Skin epidermis (tissue), 12 donors: ENCODE measurements around the gene TVP23B.
A peak's percentile ranks its signal among the peaks of the same experiment; 100 is the strongest.
"Not testable (repeated sequence)": the region's sequence is repeated elsewhere in the genome, so short reads cannot be mapped to it uniquely, and the experiment has no call there.

ENCODE experiments used
- H3K27ac ChIP-seq, 21 experiments: fragments of 200-600 bp; sonication (generic) in 11 of 21; one replicate each; pipeline ENCODE4 v1.5.0; 2020; ENCODE audit warnings: mild to moderate bottlenecking in 3 of 21, inconsistent platforms in 2 of 21, moderate library complexity in 2 of 21
- H3K4me3 ChIP-seq, 7 experiments: fragments of 200-600 bp; sonication (generic) in 2 of 7; one replicate each; pipeline ENCODE4 v1.5.0; 2020; ENCODE audit warnings: inconsistent platforms in 2 of 7, mild to moderate bottlenecking in 2 of 7, moderate library complexity in 1 of 7

TVP23B gene

DNA sequence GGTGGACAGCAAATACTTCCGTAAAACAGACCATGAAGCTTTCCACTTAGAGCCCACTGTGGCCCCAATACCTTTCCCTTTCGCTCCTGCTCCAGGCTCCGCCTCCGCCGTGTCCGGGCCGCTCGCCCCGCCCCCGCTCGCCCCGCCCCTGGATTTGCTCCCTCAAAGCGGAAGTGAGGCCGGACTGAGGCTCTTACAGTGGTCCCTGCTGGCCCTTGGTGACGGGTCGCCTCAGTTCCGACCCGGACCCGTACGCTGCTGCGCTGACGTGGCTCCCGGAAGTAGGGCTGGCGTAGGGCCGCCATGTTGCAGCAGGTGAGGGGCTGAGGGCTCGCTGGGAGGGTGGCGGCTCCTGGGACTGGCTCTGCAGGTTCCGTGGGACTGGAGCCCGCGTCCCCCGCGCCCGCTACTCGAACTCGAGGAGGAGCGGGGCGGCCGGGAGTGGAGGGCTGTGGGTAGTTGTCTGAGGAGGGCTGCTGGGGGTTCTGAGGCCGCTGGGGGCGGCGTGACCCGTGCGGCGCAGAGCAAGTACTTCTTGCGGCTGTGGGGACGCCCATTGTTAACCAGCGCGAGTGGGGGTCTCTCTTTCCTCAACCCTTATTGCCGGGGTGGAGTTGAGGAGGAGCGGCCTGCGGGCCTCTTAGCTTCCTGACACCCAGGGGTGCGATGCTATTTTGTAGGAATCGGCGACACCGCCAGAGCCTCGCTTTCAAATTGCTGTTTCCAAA lies at the start of gene TVP23B:
TVP23B (plus strand) TSS at position 193 of the 728 bp plus-strand sequence; CDS start at position 304, 111 bp downstream.
- Histone ChIP-seq H3K4me3 (peak within 1 kb of the TSS; percentile 44 to 74 (median 53)), H3K27ac (peak within 1 kb of the TSS; percentile 42 to 89 (median 82))

DNA sequence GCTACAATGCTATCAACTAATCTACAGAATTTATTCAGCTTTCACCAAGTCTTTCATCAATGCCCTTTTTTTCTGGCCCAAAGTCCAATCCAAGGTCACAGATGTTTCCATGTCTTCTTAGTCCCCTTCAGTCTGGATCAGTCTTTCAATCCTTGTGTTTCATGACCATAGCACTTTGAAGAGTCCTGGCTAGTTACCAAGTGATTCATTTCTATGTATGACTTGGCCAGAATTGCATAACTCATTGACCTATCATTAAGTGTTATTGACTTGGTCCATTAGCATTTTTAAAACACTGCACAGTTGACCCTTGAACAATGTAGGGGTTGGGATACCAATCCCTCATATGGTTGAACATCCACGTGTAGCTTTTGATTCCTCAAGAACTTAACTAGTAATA lies 48.5 kb upstream of the TVP23B start:
- H3K4me3 ChIP-seq, H3K27ac ChIP-seq: not testable (repeated sequence)

DNA sequence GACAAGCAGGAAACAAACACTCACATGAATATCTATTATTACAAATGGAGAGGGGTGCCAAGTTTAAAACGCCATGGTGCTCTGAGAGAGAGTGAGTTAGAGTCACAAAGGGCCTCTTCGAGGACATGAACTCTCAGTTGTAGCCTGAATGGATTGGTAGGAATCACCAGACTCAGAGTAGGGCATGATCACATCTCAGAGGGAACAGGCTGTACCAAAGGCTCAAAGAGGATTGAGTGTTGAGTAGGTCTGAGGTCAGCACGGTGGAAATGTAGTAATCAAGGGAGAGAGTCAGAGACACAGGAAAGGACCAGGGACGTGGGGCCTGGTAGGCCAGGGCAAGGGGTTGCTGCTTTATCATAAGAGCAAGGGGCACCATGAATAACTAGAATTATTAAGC lies 47.6 kb upstream of the TVP23B start:
- H3K4me3 ChIP-seq: not testable (repeated sequence)

DNA sequence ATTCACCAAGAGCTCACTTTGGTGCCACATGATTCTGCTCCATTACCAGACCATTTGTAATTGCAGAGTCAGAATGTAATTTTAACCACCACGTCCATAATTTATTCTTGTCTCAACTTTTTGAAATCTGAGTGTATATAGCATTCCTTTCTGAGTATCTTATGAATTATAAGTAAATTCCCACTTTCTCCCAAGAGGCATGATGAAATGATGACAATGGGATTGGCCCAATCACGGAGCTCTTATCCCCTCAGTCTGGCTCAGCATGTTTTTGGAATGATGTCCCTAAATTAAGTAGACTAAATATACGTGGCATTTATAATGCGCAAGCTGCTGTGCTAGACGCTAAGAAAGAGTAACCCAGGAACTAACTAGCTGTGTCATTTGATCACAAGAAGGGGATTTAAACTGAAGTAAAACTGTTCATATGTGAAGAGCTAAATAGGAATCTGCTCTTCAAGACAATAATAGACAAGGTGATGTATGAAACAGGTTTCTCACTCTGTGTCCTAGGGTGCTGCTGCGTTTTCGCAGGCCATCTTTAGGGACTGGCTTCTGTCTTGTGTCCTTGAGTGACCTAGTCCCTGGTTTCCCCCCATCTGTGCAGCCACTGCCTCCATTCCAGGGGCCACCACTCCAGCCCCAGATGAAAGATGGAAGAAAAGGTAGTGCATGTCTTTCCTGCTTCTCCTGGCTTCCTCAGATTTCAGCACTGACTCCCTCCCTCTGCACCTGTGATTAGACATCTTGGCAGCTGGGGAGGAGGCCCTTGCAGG lies 41.2 kb upstream of the TVP23B start:
- not testable (repeated sequence) for H3K4me3 ChIP-seq, H3K27ac ChIP-seq

More for the DNA sequence above, 47.6 kb upstream of the TVP23B start:
- H3K27ac ChIP-seq: not testable (repeated sequence)

DNA sequence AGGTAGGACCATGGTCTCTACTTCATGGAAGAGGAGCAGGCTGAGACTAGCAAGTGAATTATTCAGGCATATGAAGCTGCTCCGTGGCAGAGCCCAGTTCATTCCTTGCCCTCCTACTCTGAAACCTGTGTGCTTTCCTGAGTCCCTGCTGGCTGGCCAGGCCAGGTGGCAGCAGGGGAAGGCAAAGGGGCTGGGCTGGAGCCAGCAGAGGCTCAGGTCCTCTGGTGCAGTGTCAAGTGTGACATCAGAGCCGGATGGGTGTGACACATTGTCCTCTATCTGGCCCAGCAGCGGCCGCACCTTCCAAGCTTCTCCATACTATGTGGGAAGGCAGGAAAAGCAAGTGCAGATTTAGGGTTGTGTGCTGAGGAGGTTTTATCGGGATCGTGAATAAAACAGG lies 39.8 kb upstream of the TVP23B start:
- H3K27ac ChIP-seq: not testable (repeated sequence)

DNA sequence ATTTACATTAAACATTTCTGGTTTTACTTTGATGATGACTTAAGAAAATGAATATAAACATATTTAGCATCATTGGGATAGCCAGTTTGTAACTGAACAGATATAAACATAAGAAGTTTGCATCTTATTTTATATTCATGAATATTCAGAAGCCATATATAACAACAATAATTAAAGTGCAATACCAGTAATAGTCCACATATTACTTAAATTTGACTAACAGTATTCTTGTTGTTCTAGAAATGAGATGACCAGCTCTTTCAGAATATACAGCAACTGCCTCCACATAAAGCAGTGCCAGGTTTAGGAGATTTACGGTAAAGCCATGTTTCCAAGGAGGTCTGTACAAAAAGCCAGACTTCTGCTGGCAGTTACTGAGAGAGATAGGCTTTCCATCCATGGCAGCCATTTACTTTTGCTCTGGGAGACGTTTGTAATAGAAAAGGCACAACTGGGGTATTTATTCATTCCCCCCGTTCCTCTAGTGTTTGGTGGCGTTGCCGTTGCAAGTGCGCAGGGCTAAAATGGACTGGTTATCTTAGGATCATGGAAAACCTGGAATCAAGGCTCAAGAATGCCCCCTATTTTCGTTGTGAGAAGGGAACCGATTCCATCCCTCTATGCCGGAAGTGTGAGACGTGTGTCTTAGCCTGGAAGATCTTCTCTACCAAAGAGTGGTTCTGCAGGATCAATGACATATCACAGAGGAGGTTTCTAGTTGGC lies 37.1 kb upstream of the TVP23B start, which contains the start of gene FBXW10:
FBXW10 (plus strand) TSS at position 356 of the 723 bp plus-strand sequence; CDS start at position 547, 191 bp downstream.
- not testable (repeated sequence) for H3K27ac ChIP-seq, H3K4me3 ChIP-seq

More for the DNA sequence above, 39.8 kb upstream of the TVP23B start:
- H3K4me3 ChIP-seq: not testable (repeated sequence)

DNA sequence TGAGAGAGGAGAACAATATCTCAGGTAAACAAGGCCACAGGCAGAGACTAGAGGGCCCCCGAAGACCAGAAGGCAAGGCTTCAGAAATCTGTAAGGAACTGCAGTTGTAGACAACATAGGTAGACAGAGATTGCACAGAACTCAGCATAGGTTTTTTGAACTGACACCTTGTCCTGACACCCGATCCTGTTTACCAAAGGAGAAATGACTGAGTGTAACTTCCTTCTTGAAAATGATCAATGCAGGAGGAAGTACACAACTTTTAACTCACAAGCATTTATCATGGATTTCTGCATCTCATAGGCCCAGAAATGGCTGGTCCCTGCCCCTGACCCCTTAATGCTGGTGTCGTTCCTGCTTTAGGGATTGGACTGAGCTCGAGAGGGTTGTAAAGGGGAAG lies 36.3 kb upstream of the TVP23B start:
- not testable (repeated sequence) for H3K4me3 ChIP-seq, H3K27ac ChIP-seq

DNA sequence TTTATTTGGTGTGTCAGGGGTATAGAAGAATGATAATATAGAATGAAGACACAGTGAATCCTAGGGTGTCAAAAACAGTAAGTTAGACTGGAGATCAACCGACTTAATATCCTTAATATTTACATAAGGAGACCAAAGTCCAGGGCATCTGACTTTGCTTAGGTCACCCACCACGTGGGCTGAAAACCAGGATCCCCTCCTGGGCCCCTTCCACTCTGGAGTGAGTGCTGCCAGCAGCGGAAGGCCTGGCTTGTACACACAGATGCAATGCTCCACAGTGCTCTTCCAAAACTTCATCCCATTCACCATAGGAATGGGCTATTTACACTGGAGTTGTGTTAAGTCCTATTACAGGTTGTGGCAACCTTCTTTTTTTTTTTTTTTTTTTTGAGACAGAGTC lies 34.4 kb upstream of the TVP23B start:
- H3K27ac ChIP-seq, H3K4me3 ChIP-seq: not testable (repeated sequence)

DNA sequence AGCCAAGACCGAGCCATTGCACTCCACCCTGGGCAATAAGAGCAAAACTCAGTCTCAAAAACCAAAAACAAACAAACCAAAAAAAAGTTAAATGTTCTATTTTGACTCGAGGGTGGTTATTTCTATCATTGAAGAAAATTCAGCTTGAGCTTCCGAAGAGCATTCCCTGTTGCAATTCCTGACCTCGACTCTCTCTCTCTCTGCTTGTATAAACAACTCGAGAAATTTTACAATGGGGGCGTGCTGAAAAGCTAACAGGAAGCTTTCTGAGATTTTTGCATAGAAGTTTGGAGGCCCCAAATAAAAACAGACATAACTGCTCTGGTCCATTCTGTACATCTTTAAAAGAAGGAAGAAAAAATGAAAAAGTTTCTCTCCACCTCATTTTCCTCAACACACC lies 33.5 kb upstream of the TVP23B start:
- H3K4me3 ChIP-seq, H3K27ac ChIP-seq: not testable (repeated sequence)

DNA sequence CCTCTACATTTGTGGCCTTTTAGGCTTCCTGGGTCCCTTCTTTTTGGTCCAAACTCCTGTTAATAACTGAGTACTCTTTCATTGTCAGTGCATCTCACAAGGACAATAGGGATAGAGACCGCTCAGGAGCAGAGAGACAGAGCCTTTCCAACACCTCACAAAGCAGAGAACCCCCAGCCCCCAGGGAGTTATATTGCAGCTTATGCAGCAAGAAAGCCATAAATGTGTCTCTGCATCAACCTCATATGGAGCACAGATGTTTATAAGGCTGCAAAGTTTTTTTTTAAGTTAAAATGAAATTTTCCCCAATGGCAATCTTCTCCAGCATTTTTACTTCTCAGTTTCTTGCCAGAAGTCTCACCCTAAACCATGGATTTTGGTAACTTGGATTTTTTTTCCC lies 30.7 kb upstream of the TVP23B start:
- not testable (repeated sequence) for H3K27ac ChIP-seq, H3K4me3 ChIP-seq

DNA sequence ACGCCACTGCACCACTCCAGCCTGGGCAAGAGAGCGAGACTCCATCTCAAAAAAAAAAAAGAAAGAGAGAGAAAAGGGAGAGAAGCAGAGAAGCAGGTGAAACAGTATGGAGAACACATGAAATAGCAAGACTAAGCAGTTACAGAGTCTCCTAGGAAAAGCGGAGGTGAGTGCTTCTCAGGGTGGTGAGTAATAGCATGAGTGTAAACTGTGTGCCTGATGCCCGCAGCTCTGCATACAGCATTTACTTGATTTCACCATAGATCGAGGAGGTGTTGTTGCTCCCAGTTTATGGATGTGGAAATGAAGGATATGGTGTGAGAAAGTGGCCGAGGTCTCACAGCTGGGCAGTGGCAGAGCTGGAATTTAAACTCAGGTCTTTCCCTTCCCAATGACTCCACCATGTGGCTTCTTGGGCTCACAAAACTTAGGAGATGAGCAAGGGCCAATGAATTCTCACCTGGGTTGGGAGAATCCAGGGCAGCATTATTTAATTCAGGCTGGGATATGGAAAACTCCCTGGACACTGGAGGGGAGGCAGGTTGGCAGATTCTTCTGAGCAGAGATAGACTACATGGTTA lies 27.1 kb upstream of the TVP23B start:
- H3K27ac ChIP-seq, H3K4me3 ChIP-seq: not testable (repeated sequence)

DNA sequence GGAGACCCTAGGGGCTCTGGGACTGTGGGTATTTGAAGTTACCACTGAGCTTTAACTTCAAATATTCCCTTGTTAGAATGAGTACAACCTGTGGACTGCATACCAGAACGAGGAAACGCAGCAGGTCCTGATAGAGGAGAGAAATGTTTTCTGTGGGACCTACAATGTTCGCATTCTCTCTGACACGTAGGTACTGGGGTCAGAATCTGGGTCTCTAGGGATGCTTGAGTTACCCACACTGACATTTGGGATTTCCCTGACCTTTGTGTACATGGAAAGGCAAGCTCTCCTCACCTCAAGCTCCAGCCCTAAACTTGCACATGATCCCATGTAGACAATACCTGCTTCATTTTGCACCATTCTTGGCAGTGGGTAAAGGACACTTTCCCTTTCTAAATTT lies 25.0 kb upstream of the TVP23B start:
- not testable (repeated sequence) for H3K27ac ChIP-seq

DNA sequence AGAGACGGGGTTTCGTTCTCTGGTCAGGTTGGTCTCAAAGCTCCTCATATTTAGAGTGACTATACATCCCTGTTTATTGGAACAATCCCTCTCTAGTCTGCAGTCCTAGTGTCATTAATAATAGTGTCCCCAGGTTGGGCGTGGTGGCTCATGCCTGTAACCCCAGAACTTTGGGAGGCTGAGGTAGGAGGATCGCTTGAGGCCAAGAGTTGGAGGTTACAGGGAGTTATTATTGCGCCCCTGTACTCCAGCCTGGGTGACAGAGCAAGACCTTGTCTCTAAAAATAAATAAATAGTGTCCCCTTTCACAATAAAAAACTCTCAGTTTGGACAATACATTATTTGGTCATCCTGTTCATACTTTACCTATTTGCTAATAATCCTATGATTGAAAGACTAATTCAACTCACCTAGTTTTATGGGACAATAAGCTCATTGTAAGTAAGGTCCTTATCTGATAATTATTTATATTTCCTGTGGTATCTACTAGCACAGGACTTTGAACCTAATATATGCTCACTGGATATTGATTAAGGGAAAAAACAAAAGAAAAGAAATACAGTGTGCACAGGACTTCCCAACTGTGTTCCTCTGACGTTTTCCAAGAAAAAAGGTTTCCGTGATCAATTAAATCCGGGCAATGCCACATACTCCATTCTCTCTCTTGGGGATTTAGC lies 23.5 kb upstream of the TVP23B start:
- not testable (repeated sequence) for H3K4me3 ChIP-seq, H3K27ac ChIP-seq

More for the DNA sequence above, 25.0 kb upstream of the TVP23B start:
- not testable (repeated sequence) for H3K4me3 ChIP-seq

DNA sequence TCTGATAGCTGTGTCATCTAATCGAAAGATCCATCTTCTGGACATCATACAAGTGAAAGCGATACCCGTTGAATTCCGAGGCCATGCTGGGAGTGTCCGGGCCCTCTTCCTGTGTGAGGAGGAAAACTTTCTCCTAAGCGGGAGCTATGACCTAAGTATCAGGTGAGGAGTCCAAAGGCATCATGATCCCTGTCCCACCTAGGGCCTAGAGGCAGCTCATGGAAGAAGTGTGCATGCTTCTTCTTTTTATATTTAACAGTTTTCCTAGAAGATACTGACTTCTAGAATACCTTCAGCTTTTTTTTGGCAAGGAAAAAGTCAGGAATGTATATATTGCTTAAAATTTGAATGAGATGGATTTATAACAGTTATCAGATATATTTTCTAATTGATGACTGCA lies 22.6 kb upstream of the TVP23B start:
- H3K4me3 ChIP-seq, H3K27ac ChIP-seq: not testable (repeated sequence)

DNA sequence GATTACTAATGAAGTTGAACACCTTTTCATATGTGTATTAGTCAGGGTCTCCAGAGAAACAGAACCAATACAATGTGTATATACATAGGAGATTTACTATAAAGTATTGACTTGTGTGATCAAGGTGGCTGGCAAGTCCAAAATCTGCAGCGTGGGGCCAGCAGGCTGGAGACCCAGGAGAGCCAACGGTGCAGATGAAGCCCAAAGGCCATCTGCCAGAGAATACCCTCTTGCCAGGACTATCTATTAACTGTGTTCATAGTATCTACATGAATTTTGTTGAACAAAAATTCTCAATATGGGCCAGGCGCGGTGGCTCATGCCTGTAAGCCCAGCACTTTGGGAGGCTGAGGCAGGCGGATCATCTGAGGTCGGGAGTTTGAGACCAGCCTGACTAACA lies 20.8 kb upstream of the TVP23B start:
- H3K27ac ChIP-seq, H3K4me3 ChIP-seq: not testable (repeated sequence)

DNA sequence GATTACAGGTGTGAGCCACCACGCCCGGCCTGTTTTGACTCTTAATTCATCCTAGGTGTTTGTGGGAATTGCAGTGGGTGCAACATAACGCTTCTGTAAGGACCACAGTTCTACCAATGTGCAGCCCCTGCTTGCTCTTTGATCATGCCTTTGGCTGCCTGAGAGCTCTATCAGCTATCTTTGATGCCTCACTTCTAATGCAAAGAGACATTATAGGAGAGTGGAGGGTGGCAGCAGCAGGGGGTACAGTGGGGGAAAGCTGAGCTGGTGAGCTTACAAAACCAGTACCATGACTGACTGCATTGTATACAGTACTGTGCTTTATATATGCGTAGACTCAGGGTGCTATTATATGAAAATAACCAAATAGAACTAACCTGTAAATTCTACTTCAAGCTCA lies 10.4 kb upstream of the TVP23B start:
- not testable (repeated sequence) for H3K4me3 ChIP-seq, H3K27ac ChIP-seq

DNA sequence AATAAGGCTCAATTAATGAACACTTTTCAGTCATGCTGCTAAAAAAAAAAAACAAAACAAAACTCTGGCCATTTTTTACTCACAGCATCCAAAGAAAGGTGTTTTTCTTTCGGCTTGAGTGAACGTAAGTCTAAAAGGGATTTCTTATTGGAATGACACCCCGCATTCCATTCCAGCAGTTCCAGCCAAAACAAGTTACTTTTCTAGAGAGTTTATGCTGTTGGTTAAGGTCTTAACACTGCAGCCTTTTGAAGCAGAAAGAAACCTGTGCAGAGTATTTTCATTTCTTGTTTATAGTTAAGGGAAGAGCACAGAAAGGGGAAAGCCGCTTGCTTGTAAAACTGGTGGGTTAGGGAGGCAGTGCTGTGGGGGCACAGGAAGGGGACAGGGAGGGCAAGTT lies 9.9 kb upstream of the TVP23B start:
- H3K27ac ChIP-seq, H3K4me3 ChIP-seq: not testable (repeated sequence)

DNA sequence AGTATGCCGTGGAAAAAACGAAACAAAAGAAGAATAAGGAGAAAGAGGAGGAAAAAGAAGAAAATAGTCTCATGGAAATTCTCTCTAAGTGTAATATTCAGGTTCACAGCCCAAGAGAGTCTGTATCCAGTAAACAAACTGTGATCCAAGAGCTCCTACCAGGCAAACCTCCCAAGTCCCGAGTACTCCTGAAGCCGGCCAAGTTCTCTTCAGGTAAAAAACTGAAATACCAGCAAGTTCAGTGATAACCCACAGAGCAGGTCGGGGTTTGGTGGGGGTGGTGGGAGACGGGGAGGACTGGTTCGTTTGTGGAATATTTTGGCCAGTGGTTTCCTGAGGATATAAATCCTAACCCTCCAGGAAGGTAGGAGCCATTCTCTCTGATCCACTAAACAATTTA lies 8.5 kb upstream of the TVP23B start:
- H3K27ac ChIP-seq: no peak overlapping the region

DNA sequence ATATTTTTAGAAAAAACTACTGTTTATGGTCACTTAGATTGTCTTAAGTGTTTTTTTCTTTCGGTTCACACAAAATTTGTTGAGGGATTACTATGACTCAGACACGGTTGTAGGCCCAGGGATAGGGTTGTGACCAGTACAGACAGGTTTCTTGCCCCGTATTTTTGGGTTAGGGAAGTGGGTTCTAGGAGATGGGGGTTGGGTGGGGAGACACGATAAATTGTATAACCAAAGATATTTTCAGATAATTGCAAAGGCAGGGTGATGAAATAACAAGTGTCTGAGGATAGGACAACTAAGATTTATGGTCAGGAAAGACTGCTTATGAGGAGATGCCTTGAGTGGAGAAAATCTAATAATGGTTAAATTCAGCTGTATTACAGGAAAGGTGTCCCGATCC lies 822 bp downstream of the TVP23B start:
- peak overlapping the region in 8 of 21 experiments; percentile 34 to 88 (median 86) for H3K27ac ChIP-seq
- peak overlapping the region; percentile 44 to 74 (median 53) for H3K4me3 ChIP-seq

More for the DNA sequence above, 8.5 kb upstream of the TVP23B start:
- no peak overlapping the region for H3K4me3 ChIP-seq
